Esophagus squamous epithelium (tissue), 5 donors: Measurements from ENCODE around the gene NGFR. TPM values are rescaled to one million over a fixed set of nuclear protein-coding genes. Genes with fewer than 3 reads are reported as not detected.

ENCODE experiments used
- DNase-seq: peaks from one replicate; lab custom pipeline; 2025; lab: John Stamatoyannopoulos, UW
- H3K27ac ChIP-seq, 4 donors: fragments of 200-600 bp; sonication (generic); one replicate each; pipeline ENCODE4 v1.5.1; 2016 to 2019; ENCODE audit warnings: mild to moderate bottlenecking in 1 of 4
- H3K27me3 ChIP-seq, 4 donors: fragments of 200-600 bp; sonication (generic); 1 replicate in 3 of 4; 2 replicates in 1 of 4; pipeline versions ENCODE4 v1.5.1 to v1.6.0; 2017 to 2021; ENCODE audit warnings: antibody characterized with exemption in 1 of 4
- H3K36me3 ChIP-seq, 3 donors: fragments of 200-600 bp; sonication (generic); one replicate each; pipeline ENCODE4 v1.5.1; 2016 to 2019
- H3K4me1 ChIP-seq, 3 donors: fragments of 200-600 bp; sonication (generic); one replicate each; pipeline ENCODE4 v1.5.1; 2017 to 2019
- H3K4me3 ChIP-seq, 4 donors: fragments of 200-600 bp; sonication (generic); 1 replicate in 3 of 4; 2 replicates in 1 of 4; pipeline ENCODE4 v1.5.1; 2016 to 2019; ENCODE audit warnings: mild to moderate bottlenecking in 2 of 4, moderate library complexity in 1 of 4
- H3K9me3 ChIP-seq, 3 donors: fragments of 200-600 bp; sonication (generic); one replicate each; pipeline ENCODE4 v1.5.1; 2016 to 2019
- POLR2A ChIP-seq, 4 donors: fragments of 450-650 bp; IDR thresholded peaks; one replicate each; pipeline ENCODE4 v1.6.1; 2017; ENCODE audit warnings: antibody characterized with exemption in 4 of 4, mild to moderate bottlenecking in 4 of 4, moderate library complexity in 3 of 4
- WGBS, 2 donors: methylation state at CpG; one replicate each; pipeline ENCODE4 v1.1.5; 2018; 5-methylcytosine and 5-hydroxymethylcytosine counted together
- intact Hi-C: fragments of 100-400 bp; cut with DNase I; formaldehyde crosslinking; loops from one replicate; pipeline ENCODE4 v1.15.0; 2022
- total RNA-seq, 4 donors: library from RNA; depleted of rRNA; stranded (reverse); fragments of >200 nt; gene quantifications; one replicate each; pipeline ENCODE4 v1.1.0, GENCODE V29; 2016
- TF ChIP-seq, protein P1 (sequence below), 6 experiments: fragments of 450-650 bp in 4 of 6; fragments of 200-600 bp in 2 of 6; sonication (generic) in 2 of 6; IDR thresholded peaks; one replicate each; pipeline ENCODE4 v1.5.1; 2016 to 2019; ENCODE audit warnings: antibody characterized with exemption in 6 of 6, mild to moderate bottlenecking in 4 of 6, moderate library complexity in 4 of 6
- donor health status: DM: yes; HTN: yes; CAD: no.

NGFR gene
- total RNA-seq, 4 donors from 2014 or later, result 1.6 to 9.6 (median 4.9) TPM

DNA sequence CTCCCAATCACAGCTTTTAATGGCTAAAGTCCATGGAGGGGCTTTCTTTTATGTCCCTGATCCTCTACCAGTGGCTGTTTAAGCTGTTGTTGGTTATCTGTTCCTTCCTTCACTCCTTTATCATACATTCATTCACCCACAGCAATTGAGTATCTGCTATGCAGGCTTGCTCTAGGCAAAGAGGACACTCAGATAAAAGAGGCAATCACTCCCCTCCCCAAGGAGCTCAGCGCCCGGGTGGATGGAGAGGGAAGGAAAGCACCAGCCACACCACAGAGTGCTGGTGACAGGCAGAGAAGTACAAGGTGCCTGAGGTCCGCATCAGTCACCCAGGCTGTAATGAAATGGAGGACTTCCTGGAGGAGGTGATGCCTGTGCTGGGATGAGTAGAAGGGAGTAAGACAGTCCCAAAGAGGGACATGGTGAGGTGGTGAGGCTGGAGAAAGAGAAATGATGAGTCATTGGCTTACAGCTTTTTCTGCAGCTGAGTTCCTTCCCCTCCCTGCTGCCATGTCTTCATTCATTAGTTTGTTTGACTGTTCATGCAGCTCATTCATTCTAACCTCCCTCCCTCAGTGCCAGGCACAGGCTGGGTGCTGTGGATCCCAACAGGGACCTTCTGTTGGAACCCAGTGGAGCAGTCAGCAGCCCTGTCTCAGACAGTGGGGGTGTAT is 12.8 kb upstream of the NGFR start:
- no peak for DNase-seq
- no peak for TF ChIP-seq POLR2A (IDR thresholded peaks at IDR 0.05)
- TF ChIP-seq, protein P1, sequence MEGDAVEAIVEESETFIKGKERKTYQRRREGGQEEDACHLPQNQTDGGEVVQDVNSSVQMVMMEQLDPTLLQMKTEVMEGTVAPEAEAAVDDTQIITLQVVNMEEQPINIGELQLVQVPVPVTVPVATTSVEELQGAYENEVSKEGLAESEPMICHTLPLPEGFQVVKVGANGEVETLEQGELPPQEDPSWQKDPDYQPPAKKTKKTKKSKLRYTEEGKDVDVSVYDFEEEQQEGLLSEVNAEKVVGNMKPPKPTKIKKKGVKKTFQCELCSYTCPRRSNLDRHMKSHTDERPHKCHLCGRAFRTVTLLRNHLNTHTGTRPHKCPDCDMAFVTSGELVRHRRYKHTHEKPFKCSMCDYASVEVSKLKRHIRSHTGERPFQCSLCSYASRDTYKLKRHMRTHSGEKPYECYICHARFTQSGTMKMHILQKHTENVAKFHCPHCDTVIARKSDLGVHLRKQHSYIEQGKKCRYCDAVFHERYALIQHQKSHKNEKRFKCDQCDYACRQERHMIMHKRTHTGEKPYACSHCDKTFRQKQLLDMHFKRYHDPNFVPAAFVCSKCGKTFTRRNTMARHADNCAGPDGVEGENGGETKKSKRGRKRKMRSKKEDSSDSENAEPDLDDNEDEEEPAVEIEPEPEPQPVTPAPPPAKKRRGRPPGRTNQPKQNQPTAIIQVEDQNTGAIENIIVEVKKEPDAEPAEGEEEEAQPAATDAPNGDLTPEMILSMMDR (IDR thresholded peaks at IDR 0.05), result no peak
- 86 to 100% methylated on average over 1 of the region's 3 CpGs for WGBS, 2 donors
- Histone ChIP-seq H3K4me1 (peaks cover 0 to 6% (median 0%) of the 10 kb centered on the region in 3 donors), H3K27ac (no peak overlapping the region), H3K27me3 (peaks cover 0 to 98% (median 0%) of the 10 kb centered on the region in 4 donors), H3K9me3 (no peaks in the 10 kb centered on the region), H3K4me3 (no peak overlapping the region), H3K36me3 (no peaks in the 10 kb centered on the region)
- intact Hi-C loops, result no loop called here

DNA sequence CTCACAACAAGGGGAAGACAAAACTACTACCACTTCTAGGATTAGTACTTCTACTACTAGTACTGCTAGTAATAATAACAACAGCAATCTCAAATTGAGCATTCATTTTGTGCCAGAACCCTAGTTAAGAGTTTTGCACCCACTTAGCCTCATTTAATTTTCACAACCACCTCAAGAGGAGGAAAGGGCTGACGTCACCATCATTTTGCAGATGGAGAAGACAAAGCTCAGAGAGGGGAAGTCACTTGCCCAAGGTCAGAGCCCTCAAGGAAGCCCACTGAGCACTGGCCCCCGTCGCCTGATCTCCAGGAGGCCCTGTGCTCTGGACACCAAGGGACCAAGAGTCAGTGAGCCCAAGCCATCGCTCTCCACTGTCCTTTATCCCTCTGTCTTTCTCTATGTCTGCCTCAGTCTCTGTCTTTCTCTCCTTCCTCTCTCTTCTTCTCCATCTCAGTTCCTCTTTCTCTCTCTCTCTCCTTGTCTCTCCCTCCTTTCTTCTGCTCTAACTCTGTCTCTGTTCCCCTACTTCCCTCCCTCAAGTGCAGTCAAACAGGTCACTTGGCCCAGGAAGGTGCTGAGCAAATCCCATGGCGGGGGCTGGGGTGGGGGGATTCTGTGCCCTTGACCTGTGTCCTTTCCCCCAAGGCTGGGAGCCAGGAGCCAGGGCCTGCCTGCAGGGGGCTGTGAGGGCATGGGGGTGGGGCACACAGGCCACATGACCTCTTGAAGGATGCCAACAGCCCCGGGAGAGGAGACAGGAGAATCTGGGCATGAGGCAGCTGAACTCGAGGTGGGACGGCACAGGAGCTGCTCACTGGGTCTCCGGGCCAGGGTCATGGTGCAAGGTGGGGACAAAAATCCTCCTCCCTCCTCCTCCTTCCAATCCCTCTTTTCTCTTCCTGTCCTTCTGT is 11.2 kb upstream of the NGFR start:
- no peak for DNase-seq
- no peak for TF ChIP-seq POLR2A (IDR thresholded peaks at IDR 0.05)
- TF ChIP-seq, protein P1 (IDR thresholded peaks at IDR 0.05), result no peak
- peaks cover 0 to 95% (median 0%) of the 10 kb centered on the region in 4 donors for H3K27me3 ChIP-seq

DNA sequence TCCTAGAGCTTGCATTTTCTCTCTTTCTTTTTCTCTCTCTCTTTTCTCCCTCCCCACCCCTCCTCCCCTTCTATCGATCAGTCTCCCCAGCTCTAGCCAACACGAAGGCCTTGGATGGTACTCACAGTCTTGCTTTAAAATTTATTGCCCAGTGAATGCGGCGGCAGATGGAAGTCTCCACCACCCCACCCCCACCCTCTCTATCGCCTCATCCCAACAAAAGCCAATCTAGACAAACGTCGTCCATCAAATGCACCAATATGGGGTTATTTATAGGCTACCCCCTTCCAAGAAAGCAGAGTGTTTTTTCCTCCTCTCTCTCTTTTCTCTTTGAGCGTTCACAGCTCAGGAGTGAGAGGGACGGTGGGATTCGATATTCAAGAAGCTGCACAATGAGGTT is 10.5 kb upstream of the NGFR start:
- intact Hi-C loops, result no loop called here
- DNase-seq, result no peak
- Histone ChIP-seq H3K27me3 (peaks cover 0 to 89% (median 0%) of the 10 kb centered on the region in 4 donors), H3K4me3 (no peak overlapping the region), H3K36me3 (no peaks in the 10 kb centered on the region), H3K4me1 (peaks cover 0 to 6% (median 0%) of the 10 kb centered on the region in 3 donors), H3K9me3 (no peaks in the 10 kb centered on the region), H3K27ac (no peak overlapping the region)
- TF ChIP-seq, protein P1 (IDR thresholded peaks at IDR 0.05), result no peak
- TF ChIP-seq POLR2A (IDR thresholded peaks at IDR 0.05), result no peak
- WGBS, 2 donors, result 74% methylated on average over 10 of the region's 10 CpGs

More for the DNA sequence above, 11.2 kb upstream of the NGFR start:
- 56 to 61% methylated on average over 8 of the region's 9 CpGs for WGBS, 2 donors
- intact Hi-C loops, result no loop called here
- Histone ChIP-seq H3K4me1 (peaks cover 0 to 6% (median 0%) of the 10 kb centered on the region in 3 donors), H3K9me3 (no peaks in the 10 kb centered on the region), H3K4me3 (no peak overlapping the region), H3K27ac (no peak overlapping the region), H3K36me3 (no peaks in the 10 kb centered on the region)

DNA sequence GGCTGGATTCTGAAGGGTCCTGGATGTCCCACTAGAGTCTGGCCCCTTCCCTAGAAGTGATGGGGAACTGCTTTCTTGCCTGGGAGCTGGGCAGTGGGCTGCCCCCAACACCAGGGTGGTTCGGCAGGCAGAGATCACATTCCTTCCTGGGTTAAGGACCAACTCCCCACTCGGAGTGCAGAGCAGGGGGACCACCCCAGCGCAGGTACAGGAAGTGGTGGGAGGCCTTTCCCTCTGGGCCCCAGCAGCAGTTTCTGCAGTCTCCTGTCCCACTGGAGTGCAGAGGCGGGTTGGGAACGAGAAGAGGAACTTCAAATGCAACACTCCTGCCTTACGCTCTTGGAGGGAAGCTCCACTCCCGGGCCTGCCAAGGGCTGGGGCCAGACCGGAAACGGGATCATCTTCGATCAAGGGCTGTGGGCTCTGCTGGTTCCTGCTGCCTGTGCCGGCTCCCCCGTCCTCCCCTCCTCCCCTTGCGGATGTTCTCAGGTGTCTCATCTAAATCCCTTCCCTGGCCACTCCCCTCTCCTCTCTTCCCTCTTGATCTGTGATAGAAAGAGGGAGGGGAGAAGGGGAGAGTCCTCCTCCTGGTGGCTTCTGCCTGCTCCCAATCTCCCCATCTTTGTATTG is 9.0 kb upstream of the NGFR start:
- Histone ChIP-seq H3K9me3 (no peaks in the 10 kb centered on the region), H3K27me3 (peaks cover 0 to 89% (median 0%) of the 10 kb centered on the region in 4 donors), H3K4me3 (no peak overlapping the region), H3K27ac (no peak overlapping the region), H3K36me3 (no peaks in the 10 kb centered on the region), H3K4me1 (peaks cover 0 to 6% (median 0%) of the 10 kb centered on the region in 3 donors)
- DNase-seq, result no peak
- 21 to 24% methylated on average over 8 of the region's 13 CpGs for whole genome bisulfite sequencing, 2 donors
- TF ChIP-seq, protein P1 (IDR thresholded peaks at IDR 0.05), result no peak
- no peak for TF ChIP-seq POLR2A (IDR thresholded peaks at IDR 0.05)
- intact Hi-C loops, result no loop called here
